ENCODE data around the gene PIEZO2. TPM values are rescaled to one million over a fixed set of nuclear protein-coding genes. Genes with fewer than 3 reads are reported as not detected.

Gene PIEZO2
- total RNA-seq, 1 donor from 2014 or later: 0.30 TPM

- no peak for DNase-seq (ENCODE audit: low read depth)
Measured at GRCh38 chr18:10896851-10897250, 252.5 kb downstream of the PIEZO2 start.

GRCh38 chr18:10895976-10896375 lies 253.4 kb downstream of the PIEZO2 start:
- no peak for DNase-seq (ENCODE audit: low read depth)

- DNase-seq (ENCODE audit: low read depth): no peak
Measured at GRCh38 chr18:10894501-10894900, 254.9 kb downstream of the PIEZO2 start.

GRCh38 chr18:10893761-10894160 lies 255.6 kb downstream of the PIEZO2 start:
- DNase-seq (ENCODE audit: low read depth): no peak

GRCh38 chr18:10893196-10893595 lies 256.2 kb downstream of the PIEZO2 start:
- DNase-seq (ENCODE audit: low read depth): no peak

- DNase-seq (ENCODE audit: low read depth): no peak
Measured at GRCh38 chr18:10892786-10893185, 256.6 kb downstream of the PIEZO2 start.

- DNase-seq (ENCODE audit: low read depth): no peak
Measured at GRCh38 chr18:10890022-10890421, 259.3 kb downstream of the PIEZO2 start.

GRCh38 chr18:10878703-10879102 lies 270.7 kb downstream of the PIEZO2 start:
- DNase-seq (ENCODE audit: low read depth): no peak

GRCh38 chr18:10877987-10878386 lies 271.4 kb downstream of the PIEZO2 start:
- DNase-seq (ENCODE audit: low read depth): no peak

- no peak for DNase-seq (ENCODE audit: low read depth)
Measured at GRCh38 chr18:10875811-10876210, 273.6 kb downstream of the PIEZO2 start.

- DNase-seq (ENCODE audit: low read depth): no peak
Measured at GRCh38 chr18:10872304-10872703, 277.1 kb downstream of the PIEZO2 start.

GRCh38 chr18:10864722-10865121 lies 284.6 kb downstream of the PIEZO2 start:
- DNase-seq (ENCODE audit: low read depth): no peak

GRCh38 chr18:10863026-10863425 lies 286.3 kb downstream of the PIEZO2 start:
- DNase-seq (ENCODE audit: low read depth): no peak

- peak; percentile 16 for DNase-seq (ENCODE audit: low read depth)
Measured at GRCh38 chr18:10860928-10861327, 288.4 kb downstream of the PIEZO2 start.

GRCh38 chr18:10860382-10860781 lies 289.0 kb downstream of the PIEZO2 start:
- DNase-seq (ENCODE audit: low read depth): no peak

GRCh38 chr18:10858477-10858876 lies 290.9 kb downstream of the PIEZO2 start:
- DNase-seq (ENCODE audit: low read depth): no peak

- no peak for DNase-seq (ENCODE audit: low read depth)
Measured at GRCh38 chr18:10856132-10856531, 293.2 kb downstream of the PIEZO2 start.

GRCh38 chr18:10852385-10853303 lies 296.7 kb downstream of the PIEZO2 start:
- no peak for DNase-seq (ENCODE audit: low read depth)

- DNase-seq (ENCODE audit: low read depth): peak; percentile 47
Measured at GRCh38 chr18:10851824-10852319, 297.5 kb downstream of the PIEZO2 start.

- no peak for DNase-seq (ENCODE audit: low read depth)
Measured at GRCh38 chr18:10850840-10851239, 298.5 kb downstream of the PIEZO2 start.

- DNase-seq (ENCODE audit: low read depth): no peak
Measured at GRCh38 chr18:10850216-10850615, 299.2 kb downstream of the PIEZO2 start.

- DNase-seq (ENCODE audit: low read depth): no peak
Measured at GRCh38 chr18:10847907-10848306, 301.5 kb downstream of the PIEZO2 start.

- no peak for DNase-seq (ENCODE audit: low read depth)
Measured at GRCh38 chr18:10847408-10847790, 302.0 kb downstream of the PIEZO2 start.

Measured in renal cortical epithelial cell (primary cell).